Gastroesophageal sphincter (tissue), 4 donors: ENCODE measurements around the gene HBG1. TPM values are rescaled to one million over a fixed set of nuclear protein-coding genes. Genes with fewer than 3 reads are reported as not detected.
"Not testable (repeated sequence)": the region's sequence is repeated elsewhere in the genome, so short reads cannot be mapped to it uniquely, and the experiment has no call there.

Source experiments
- ATAC-seq: fragments of 150-250 bp; one replicate; pipeline ENCODE4 v1.9.1; 2016; ENCODE audit warnings: mild to moderate bottlenecking, moderate library complexity
- H3K27ac ChIP-seq, 4 donors: fragments of 200-600 bp; sonication (generic) in 3 of 4; 1 replicate in 3 of 4; 2 replicates in 1 of 4; pipeline ENCODE4 v1.5.1; 2016 to 2019
- H3K27me3 ChIP-seq: fragments of 200-600 bp; sonication (generic); one replicate; pipeline ENCODE4 v1.5.1; 2019
- H3K36me3 ChIP-seq, 2 donors: fragments of 200-600 bp; sonication (generic); one replicate each; pipeline ENCODE4 v1.5.1; 2019; ENCODE audit warnings: control low read depth in 1 of 2
- H3K4me1 ChIP-seq, 3 donors: fragments of 200-600 bp; sonication (generic); 1 replicate in 2 of 3; 2 replicates in 1 of 3; pipeline ENCODE4 v1.5.1; 2016 to 2019; ENCODE audit warnings: control low read depth in 2 of 3
- H3K4me3 ChIP-seq, 2 donors: fragments of 200-600 bp; sonication (generic); one replicate each; pipeline ENCODE4 v1.5.1; 2019; ENCODE audit warnings: mild to moderate bottlenecking in 1 of 2, moderate library complexity in 1 of 2
- H3K9me3 ChIP-seq, 3 donors: fragments of 200-600 bp; sonication (generic); one replicate each; pipeline ENCODE4 v1.5.1; 2017 to 2019; ENCODE audit warnings: control low read depth in 2 of 3
- EP300 ChIP-seq: sonication (generic); formaldehyde crosslinking; IDR thresholded peaks from one replicate; pipeline ENCODE4 v1.6.1; 2017; ENCODE audit warnings: antibody characterized with exemption, mild to moderate bottlenecking
- POLR2A ChIP-seq, 2 donors: fragments of 450-650 bp; IDR thresholded peaks; one replicate each; pipeline ENCODE4 v1.6.1; 2017; ENCODE audit warnings: antibody characterized with exemption in 2 of 2, mild to moderate bottlenecking in 2 of 2, moderate library complexity in 1 of 2
- POLR2AphosphoS5 ChIP-seq: sonication (generic); formaldehyde crosslinking; IDR thresholded peaks from one replicate; pipeline ENCODE4 v1.6.1; 2017; ENCODE audit warnings: antibody characterized with exemption
- WGBS, 2 donors: methylation state at CpG; one replicate each; pipeline ENCODE4 v1.1.5; 2018; ENCODE audit warnings: low coverage in 1 of 2; 5-methylcytosine and 5-hydroxymethylcytosine counted together
- total RNA-seq, 4 donors: library from RNA; depleted of rRNA; stranded (reverse); fragments of >200 nt; gene quantifications; one replicate each; pipeline ENCODE4 v1.1.0, GENCODE V29; 2016
- TF ChIP-seq, protein P1 (sequence below), 4 experiments: fragments of 200-600 bp in 2 of 4; fragments of 450-650 bp in 2 of 4; sonication (generic) in 1 of 4; IDR thresholded peaks; one replicate each; pipeline ENCODE4 v1.5.1; 2017 to 2019; ENCODE audit warnings: antibody characterized with exemption in 4 of 4, mild to moderate bottlenecking in 2 of 4, moderate library complexity in 2 of 4

HBG1 gene
- total RNA-seq, 4 donors from 2014 or later = not detected

DNA sequence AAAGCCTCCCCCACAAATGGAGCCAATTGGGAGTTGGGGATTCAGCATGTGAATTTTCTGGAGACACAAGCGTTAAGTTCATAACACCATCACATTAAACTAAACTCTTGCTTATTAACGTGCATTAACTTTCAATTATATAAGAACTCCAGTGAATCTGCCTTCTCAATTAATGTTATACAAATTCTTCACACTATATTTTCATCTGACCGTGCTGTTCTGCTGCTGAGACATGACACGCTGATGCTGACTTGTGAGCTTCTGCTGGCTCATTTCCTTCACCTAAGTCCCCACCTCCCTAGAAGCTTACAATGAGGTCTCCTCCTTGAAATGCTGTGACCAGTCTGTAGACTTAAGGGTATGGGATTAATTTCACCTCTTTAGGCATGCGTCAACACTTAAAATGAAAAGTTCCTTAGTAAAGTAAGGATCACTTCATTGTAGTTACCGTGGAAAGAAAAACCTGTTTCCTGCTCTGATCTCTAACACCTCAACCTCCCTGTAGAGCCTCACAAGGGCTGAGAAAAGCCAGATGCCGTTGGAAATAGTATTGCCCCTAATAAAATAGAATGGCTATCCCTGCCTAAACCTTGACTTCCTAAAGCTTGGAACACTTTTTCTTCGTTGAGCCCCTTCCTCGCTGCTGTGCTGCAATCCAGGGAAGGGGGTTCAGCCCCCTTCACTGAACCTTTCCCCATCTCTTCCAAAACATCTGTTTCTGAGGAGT, 2.7 kb upstream of the HBG1 start:
- WGBS, 2 donors = 62 to 73% methylated on average over 8 of the region's 9 CpGs
- TF ChIP-seq POLR2A (IDR thresholded peaks at IDR 0.05) (no peak), POLR2AphosphoS5 (no peak)
- ATAC-seq = no peak
- no peaks in the 10 kb centered on the region for H3K4me1 ChIP-seq
- H3K27me3 ChIP-seq = no peaks in the 10 kb centered on the region
- H3K27ac ChIP-seq = no peak overlapping the region
- H3K36me3 ChIP-seq = no peaks in the 10 kb centered on the region
- H3K4me3 ChIP-seq = no peak overlapping the region
- H3K9me3 ChIP-seq = no peaks in the 10 kb centered on the region

DNA sequence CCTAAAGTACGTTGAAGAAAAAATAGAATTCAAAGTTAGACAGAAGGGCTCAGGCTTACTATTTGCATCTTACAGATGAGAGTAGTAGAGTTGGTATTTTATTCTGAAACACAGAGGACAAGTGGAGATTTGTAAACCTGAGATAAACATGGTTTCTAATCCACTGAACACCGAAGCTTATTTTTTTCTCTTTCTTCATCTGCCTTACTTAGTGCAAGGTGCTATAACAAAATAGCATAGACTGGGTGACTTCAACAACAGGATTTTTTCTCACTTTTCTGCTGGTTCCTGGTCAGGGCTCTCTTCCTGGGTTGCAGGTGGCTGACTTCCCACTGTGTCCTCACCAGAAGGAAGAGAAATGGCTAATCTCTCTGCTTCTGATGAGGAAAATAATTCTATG, 2.1 kb upstream of the HBG1 start:
- TF ChIP-seq, protein P1, sequence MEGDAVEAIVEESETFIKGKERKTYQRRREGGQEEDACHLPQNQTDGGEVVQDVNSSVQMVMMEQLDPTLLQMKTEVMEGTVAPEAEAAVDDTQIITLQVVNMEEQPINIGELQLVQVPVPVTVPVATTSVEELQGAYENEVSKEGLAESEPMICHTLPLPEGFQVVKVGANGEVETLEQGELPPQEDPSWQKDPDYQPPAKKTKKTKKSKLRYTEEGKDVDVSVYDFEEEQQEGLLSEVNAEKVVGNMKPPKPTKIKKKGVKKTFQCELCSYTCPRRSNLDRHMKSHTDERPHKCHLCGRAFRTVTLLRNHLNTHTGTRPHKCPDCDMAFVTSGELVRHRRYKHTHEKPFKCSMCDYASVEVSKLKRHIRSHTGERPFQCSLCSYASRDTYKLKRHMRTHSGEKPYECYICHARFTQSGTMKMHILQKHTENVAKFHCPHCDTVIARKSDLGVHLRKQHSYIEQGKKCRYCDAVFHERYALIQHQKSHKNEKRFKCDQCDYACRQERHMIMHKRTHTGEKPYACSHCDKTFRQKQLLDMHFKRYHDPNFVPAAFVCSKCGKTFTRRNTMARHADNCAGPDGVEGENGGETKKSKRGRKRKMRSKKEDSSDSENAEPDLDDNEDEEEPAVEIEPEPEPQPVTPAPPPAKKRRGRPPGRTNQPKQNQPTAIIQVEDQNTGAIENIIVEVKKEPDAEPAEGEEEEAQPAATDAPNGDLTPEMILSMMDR (IDR thresholded peaks at IDR 0.05) = no peak
- TF ChIP-seq POLR2A (IDR thresholded peaks at IDR 0.05) (no peak), EP300 (no peak), POLR2AphosphoS5 (no peak)
- WGBS, 2 donors = 54 to 59% methylated on average over 2 of the region's 2 CpGs
- Histone ChIP-seq H3K27ac (no peak overlapping the region), H3K36me3 (no peaks in the 10 kb centered on the region), H3K4me3 (no peak overlapping the region), H3K9me3 (no peaks in the 10 kb centered on the region), H3K4me1 (no peaks in the 10 kb centered on the region), H3K27me3 (no peaks in the 10 kb centered on the region)
- no peak for ATAC-seq

DNA sequence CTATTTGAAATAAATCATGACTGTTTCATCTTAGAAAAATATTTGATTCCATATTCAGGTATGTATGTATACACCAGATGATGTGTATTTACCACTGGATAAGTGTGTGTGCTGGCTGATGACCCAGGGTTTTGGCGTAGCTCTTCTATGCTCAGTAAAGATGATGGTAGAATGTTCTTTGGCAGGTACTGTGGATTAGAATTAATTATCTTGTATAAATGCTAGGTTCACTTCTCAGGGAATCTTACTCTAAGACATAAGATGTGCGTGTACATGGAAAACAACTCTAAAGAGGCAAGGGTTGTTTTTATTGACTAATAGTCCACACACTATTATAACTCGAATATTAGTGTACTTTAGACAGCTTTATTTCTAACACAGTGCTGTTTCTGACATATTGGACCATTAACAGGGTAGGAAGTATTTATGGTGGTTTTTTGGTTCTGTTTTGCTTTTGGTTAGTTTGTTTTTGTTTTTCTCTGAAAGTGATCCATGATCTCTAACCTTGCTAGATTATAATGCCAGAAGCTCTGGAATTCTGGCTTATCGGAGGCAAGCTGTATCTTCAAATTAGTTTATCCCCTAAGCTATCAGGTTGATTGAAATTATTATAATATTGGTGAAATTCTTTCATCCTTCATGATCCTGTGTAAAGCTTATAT, 1.0 kb upstream of the HBG1 start:
- H3K27ac ChIP-seq = no peak overlapping the region
- 82 to 86% methylated on average over 4 of the region's 4 CpGs for WGBS, 2 donors
- H3K4me3 ChIP-seq = no peak overlapping the region
- no peaks in the 10 kb centered on the region for H3K9me3 ChIP-seq
- ATAC-seq = no peak
- H3K4me1 ChIP-seq = no peaks in the 10 kb centered on the region
- TF ChIP-seq POLR2A (IDR thresholded peaks at IDR 0.05) = no peak
- no peaks in the 10 kb centered on the region for H3K36me3 ChIP-seq
- no peaks in the 10 kb centered on the region for H3K27me3 ChIP-seq

DNA sequence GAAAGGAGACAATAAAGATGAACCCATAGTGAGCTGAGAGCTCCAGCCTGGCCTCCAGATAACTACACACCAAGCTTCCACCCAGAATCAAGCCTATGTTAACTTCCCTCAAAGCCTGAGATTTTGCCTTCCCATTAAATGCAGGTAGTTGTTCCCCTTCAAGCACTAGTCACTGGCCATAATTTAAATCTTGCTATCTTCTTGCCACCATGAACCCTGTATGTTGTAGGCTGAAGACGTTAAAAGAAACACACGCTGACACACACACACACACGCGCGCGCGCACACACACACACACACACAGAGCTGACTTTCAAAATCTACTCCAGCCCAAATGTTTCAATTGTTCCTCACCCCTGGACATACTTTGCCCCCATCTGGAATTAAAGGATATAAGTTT, 1.2 kb downstream of the HBG1 start:
- H3K4me1 ChIP-seq, H3K9me3 ChIP-seq, H3K4me3 ChIP-seq, H3K27ac ChIP-seq, ATAC-seq, H3K36me3 ChIP-seq, H3K27me3 ChIP-seq: not testable (repeated sequence)
- 100% methylated on average over 1 of the region's 7 CpGs; no CpG with 5 or more reads in 1 of the 2 donors for WGBS, 2 donors

GRCh38 chr11:5247472-5248192, 2.0 kb downstream of the HBG1 start:
- Histone ChIP-seq H3K27me3 (peaks cover 6% of the 10 kb centered on the region), H3K4me1 (no peaks in the 10 kb centered on the region), H3K27ac (no peak overlapping the region), H3K9me3 (no peaks in the 10 kb centered on the region), H3K4me3 (no peak overlapping the region), H3K36me3 (no peaks in the 10 kb centered on the region)
- ATAC-seq = no peak
- 81 to 92% methylated on average over 3 of the region's 3 CpGs for WGBS, 2 donors
- TF ChIP-seq, protein P1 (IDR thresholded peaks at IDR 0.05) = no peak
- TF ChIP-seq POLR2A (IDR thresholded peaks at IDR 0.05) (no peak), EP300 (no peak), POLR2AphosphoS5 (no peak)

GRCh38 chr11:5246772-5247471, 2.7 kb downstream of the HBG1 start:
- WGBS, 2 donors = 63 to 84% methylated on average over 3 to 6 of the region's 6 CpGs
- no peaks in the 10 kb centered on the region for H3K36me3 ChIP-seq
- no peak for ATAC-seq
- H3K4me1 ChIP-seq = no peaks in the 10 kb centered on the region
- H3K27ac ChIP-seq = no peak overlapping the region
- peaks cover 6% of the 10 kb centered on the region for H3K27me3 ChIP-seq
- no peaks in the 10 kb centered on the region for H3K9me3 ChIP-seq
- TF ChIP-seq EP300 (no peak), POLR2A (IDR thresholded peaks at IDR 0.05) (no peak)
- TF ChIP-seq, protein P1 (IDR thresholded peaks at IDR 0.05) = no peak
- no peak overlapping the region for H3K4me3 ChIP-seq
